Measurements from ENCODE around the gene TNN. TPM values are rescaled to one million over a fixed set of nuclear protein-coding genes. Genes with fewer than 3 reads are reported as not detected.
"Not testable (repeated sequence)": the region's sequence is repeated elsewhere in the genome, so short reads cannot be mapped to it uniquely, and the experiment has no call there.

TNN gene
- total RNA-seq, 1 donor from 2014 or later: 0.18 TPM

GRCh38 chr1:175095978-175096607 lies 28.5 kb downstream of the TNN start:
- no peak for ATAC-seq
- Histone ChIP-seq H3K36me3 (no peaks in the 10 kb centered on the region), H3K27me3 (ENCODE audit: low read depth) (no peaks in the 10 kb centered on the region), H3K4me1 (no peaks in the 10 kb centered on the region), H3K27ac (no peak overlapping the region), H3K4me3 (no peak overlapping the region), H3K9me3 (no peaks in the 10 kb centered on the region)
- TF ChIP-seq CTCF (IDR thresholded peaks at IDR 0.05): no peak
- no peak for DNase-seq
- intact Hi-C loops (cut with DNase I): no loop called here

GRCh38 chr1:175097361-175097760 lies 29.7 kb downstream of the TNN start:
- Histone ChIP-seq H3K4me1 (no peaks in the 10 kb centered on the region), H3K4me3 (no peak overlapping the region), H3K27ac (no peak overlapping the region), H3K36me3 (no peaks in the 10 kb centered on the region), H3K9me3 (no peaks in the 10 kb centered on the region), H3K27me3 (ENCODE audit: low read depth) (no peaks in the 10 kb centered on the region)
- ATAC-seq (no peak), DNase-seq (no peak)
- no peak for TF ChIP-seq CTCF (IDR thresholded peaks at IDR 0.05)
- intact Hi-C loops (cut with DNase I): no loop called here

- no peak overlapping the region for H3K4me3 ChIP-seq
- ATAC-seq (no peak), DNase-seq (no peak)
- no peak overlapping the region for H3K27ac ChIP-seq
- H3K36me3 ChIP-seq: no peaks in the 10 kb centered on the region
- TF ChIP-seq CTCF (IDR thresholded peaks at IDR 0.05): no peak
- H3K9me3 ChIP-seq: no peaks in the 10 kb centered on the region
- intact Hi-C loops (cut with DNase I): no loop called here
- no peaks in the 10 kb centered on the region for H3K27me3 ChIP-seq (ENCODE audit: low read depth)
- no peaks in the 10 kb centered on the region for H3K4me1 ChIP-seq
These were observed 32.3 kb downstream of the TNN start for GRCh38 chr1:175099916-175100315.

GRCh38 chr1:175102166-175102565 lies 34.5 kb downstream of the TNN start:
- H3K27ac ChIP-seq; H3K36me3 ChIP-seq; H3K4me1 ChIP-seq; intact Hi-C loops (cut with DNase I); H3K27me3 ChIP-seq (ENCODE audit: low read depth); H3K9me3 ChIP-seq; DNase-seq; ATAC-seq; H3K4me3 ChIP-seq: not testable (repeated sequence)

GRCh38 chr1:175106536-175106935 lies 38.9 kb downstream of the TNN start:
- ATAC-seq; DNase-seq; H3K4me3 ChIP-seq; H3K4me1 ChIP-seq; H3K36me3 ChIP-seq; intact Hi-C loops (cut with DNase I); H3K27me3 ChIP-seq (ENCODE audit: low read depth); H3K27ac ChIP-seq; H3K9me3 ChIP-seq: not testable (repeated sequence)

GRCh38 chr1:175108331-175108820 lies 40.7 kb downstream of the TNN start:
- H3K36me3 ChIP-seq; H3K4me1 ChIP-seq; H3K27ac ChIP-seq; H3K9me3 ChIP-seq; intact Hi-C loops (cut with DNase I); H3K4me3 ChIP-seq; ATAC-seq; H3K27me3 ChIP-seq (ENCODE audit: low read depth); DNase-seq: not testable (repeated sequence)

GRCh38 chr1:175114996-175115395 lies 47.4 kb downstream of the TNN start:
- H3K27me3 ChIP-seq (ENCODE audit: low read depth): no peaks in the 10 kb centered on the region
- intact Hi-C loops (cut with DNase I): no loop called here
- no peak for TF ChIP-seq CTCF (IDR thresholded peaks at IDR 0.05)
- H3K4me3 ChIP-seq: no peak overlapping the region
- H3K9me3 ChIP-seq: peaks cover 12% of the 10 kb centered on the region
- no peaks in the 10 kb centered on the region for H3K4me1 ChIP-seq
- no peaks in the 10 kb centered on the region for H3K36me3 ChIP-seq
- ATAC-seq (no peak), DNase-seq (no peak)
- no peak overlapping the region for H3K27ac ChIP-seq

Data from lower lobe of right lung (tissue), 2 donors.